Panc1 (cell line): ENCODE data around the gene AP3B1. TPM values are rescaled to one million over a fixed set of nuclear protein-coding genes. Genes with fewer than 3 reads are reported as not detected.

Source experiments
- ATAC-seq: fragments of 200-7000 bp; cut with Tn5 transposase; 2 replicates; pipeline ENCODE4 v1.9.1; 2020; ENCODE audit warnings: mild to moderate bottlenecking, moderate library complexity
- BruUV-seq: library from RNA; stranded (reverse); fragments of 400-500 nt; replicated peaks from 2 replicates; lab custom pipeline; 2021; lab: Mats Ljungman, UMichigan
- CTCF ChIA-PET: fragments of 300-600 bp; sonication (Branson Sonifier 250); formaldehyde crosslinking; loops from one replicate; lab custom pipeline; 2022; ENCODE audit warnings: antibody characterized with exemption; lab: Charles Lee
- POLR2A ChIA-PET: fragments of 300-600 bp; sonication (Branson Sonifier 250); formaldehyde crosslinking; loops from one replicate; lab custom pipeline; 2022; ENCODE audit warnings: antibody characterized with exemption; lab: Charles Lee
- DNase-seq: peaks from one replicate; pipeline ENCODE4 v3.0.0-alpha.2; 2010; ENCODE audit warnings: low read depth, low spot score
- H3K27ac ChIP-seq: 2 replicates; pipeline ENCODE4 v1.5.1; 2011; ENCODE audit warnings: mild to moderate bottlenecking, low read length, inconsistent platforms
- H3K27me3 ChIP-seq: fragments of 200-500 bp; sonication (Bioruptor generic); 2 replicates; pipeline ENCODE4 v1.6.0; 2014; ENCODE audit warnings: low read length, inconsistent platforms; ENCODE audit not compliant: control insufficient read depth, insufficient read depth
- H3K36me3 ChIP-seq: fragments of 200-500 bp; sonication (Bioruptor generic); 2 replicates; pipeline ENCODE4 v1.5.1; 2014; ENCODE audit warnings: inconsistent platforms, mild to moderate bottlenecking, low read length, moderate library complexity; ENCODE audit not compliant: control insufficient read depth, insufficient read depth
- H3K4me1 ChIP-seq: 2 replicates; pipeline ENCODE4 v1.5.1; 2011; ENCODE audit warnings: inconsistent platforms, mild to moderate bottlenecking, low read length, moderate library complexity; ENCODE audit not compliant: control insufficient read depth, insufficient read depth
- H3K4me3 ChIP-seq, 2 experiments: 2 replicates each; pipeline ENCODE4 v1.5.1; 2011 to 2012; ENCODE audit warnings: low read depth in 2 of 2, low read length in 2 of 2, mild to moderate bottlenecking in 2 of 2, inconsistent platforms in 1 of 2, moderate library complexity in 1 of 2
- H3K9me3 ChIP-seq: fragments of 200-500 bp; sonication (Bioruptor generic); 2 replicates; pipeline ENCODE4 v1.5.1; 2014; ENCODE audit warnings: low read depth, mild to moderate bottlenecking, inconsistent platforms, low read length, moderate library complexity; ENCODE audit not compliant: control insufficient read depth, insufficient read depth
- POLR2AphosphoS5 ChIP-seq: IDR thresholded peaks from 2 replicates; pipeline ENCODE4 v1.6.1; 2012; ENCODE audit warnings: mild to moderate bottlenecking, low read depth, low read length, moderate library complexity
- SIN3A ChIP-seq: IDR thresholded peaks from 2 replicates; pipeline ENCODE4 v1.6.1; 2012; ENCODE audit warnings: low read depth, mild to moderate bottlenecking, low read length, moderate library complexity, borderline replicate concordance; ENCODE audit not compliant: insufficient read depth
- TCF7L2 ChIP-seq: IDR thresholded peaks from 2 replicates; pipeline ENCODE4 v1.6.1; 2011; ENCODE audit warnings: mild to moderate bottlenecking, low read depth, low read length, inconsistent platforms
- in situ Hi-C: cut with HindIII; loops from 2 replicates; pipeline ENCODE4 v1.10.0; 2016; ENCODE audit warnings: low sequenced_read_pairs, low pct_unique_long_range_greater_than_20kb
- intact Hi-C: fragments of 100-400 bp; cut with micrococcal nuclease; formaldehyde crosslinking; loops from one replicate; pipeline ENCODE4 v1.10.0; 2022; ENCODE audit not compliant: unreplicated experiment
- total RNA-seq: library from RNA; stranded (reverse); gene quantifications from one replicate; pipeline ENCODE4 v1.2.1, GENCODE V29; 2021; ENCODE audit not compliant: unreplicated experiment
- TF ChIP-seq, protein P1 (sequence below), 2 experiments: IDR thresholded peaks; 2 replicates each; pipeline ENCODE4 v1.6.1; 2011 to 2012; ENCODE audit warnings: low read depth in 2 of 2, control low read depth in 1 of 2, low read length in 1 of 2, mild to moderate bottlenecking in 1 of 2, moderate library complexity in 1 of 2; ENCODE audit not compliant: insufficient read depth in 1 of 2
- TF ChIP-seq, protein P2 (sequence below): fragments of 450-650 bp; IDR thresholded peaks from 2 replicates; pipeline ENCODE4 v1.5.1; 2017; ENCODE audit warnings: mild to moderate bottlenecking

AP3B1 gene
- total RNA-seq, 1 experiment from 2014 or later = 55.4 TPM

GRCh38 chr5:78326930-78327329 is 32.4 kb upstream of the AP3B1 start:
- no peak for DNase-seq
- TF ChIP-seq POLR2AphosphoS5 = no peak
- TF ChIP-seq TCF7L2 = no peak
- no peak for TF ChIP-seq SIN3A
- TF ChIP-seq, protein P1, sequence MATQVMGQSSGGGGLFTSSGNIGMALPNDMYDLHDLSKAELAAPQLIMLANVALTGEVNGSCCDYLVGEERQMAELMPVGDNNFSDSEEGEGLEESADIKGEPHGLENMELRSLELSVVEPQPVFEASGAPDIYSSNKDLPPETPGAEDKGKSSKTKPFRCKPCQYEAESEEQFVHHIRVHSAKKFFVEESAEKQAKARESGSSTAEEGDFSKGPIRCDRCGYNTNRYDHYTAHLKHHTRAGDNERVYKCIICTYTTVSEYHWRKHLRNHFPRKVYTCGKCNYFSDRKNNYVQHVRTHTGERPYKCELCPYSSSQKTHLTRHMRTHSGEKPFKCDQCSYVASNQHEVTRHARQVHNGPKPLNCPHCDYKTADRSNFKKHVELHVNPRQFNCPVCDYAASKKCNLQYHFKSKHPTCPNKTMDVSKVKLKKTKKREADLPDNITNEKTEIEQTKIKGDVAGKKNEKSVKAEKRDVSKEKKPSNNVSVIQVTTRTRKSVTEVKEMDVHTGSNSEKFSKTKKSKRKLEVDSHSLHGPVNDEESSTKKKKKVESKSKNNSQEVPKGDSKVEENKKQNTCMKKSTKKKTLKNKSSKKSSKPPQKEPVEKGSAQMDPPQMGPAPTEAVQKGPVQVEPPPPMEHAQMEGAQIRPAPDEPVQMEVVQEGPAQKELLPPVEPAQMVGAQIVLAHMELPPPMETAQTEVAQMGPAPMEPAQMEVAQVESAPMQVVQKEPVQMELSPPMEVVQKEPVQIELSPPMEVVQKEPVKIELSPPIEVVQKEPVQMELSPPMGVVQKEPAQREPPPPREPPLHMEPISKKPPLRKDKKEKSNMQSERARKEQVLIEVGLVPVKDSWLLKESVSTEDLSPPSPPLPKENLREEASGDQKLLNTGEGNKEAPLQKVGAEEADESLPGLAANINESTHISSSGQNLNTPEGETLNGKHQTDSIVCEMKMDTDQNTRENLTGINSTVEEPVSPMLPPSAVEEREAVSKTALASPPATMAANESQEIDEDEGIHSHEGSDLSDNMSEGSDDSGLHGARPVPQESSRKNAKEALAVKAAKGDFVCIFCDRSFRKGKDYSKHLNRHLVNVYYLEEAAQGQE (IDR thresholded peaks at IDR 0.05; ENCODE audit: insufficient read depth in 1 of 2, low read depth in 2 of 2, low read length in 1 of 2) = no peak
- TF ChIP-seq, protein P2, sequence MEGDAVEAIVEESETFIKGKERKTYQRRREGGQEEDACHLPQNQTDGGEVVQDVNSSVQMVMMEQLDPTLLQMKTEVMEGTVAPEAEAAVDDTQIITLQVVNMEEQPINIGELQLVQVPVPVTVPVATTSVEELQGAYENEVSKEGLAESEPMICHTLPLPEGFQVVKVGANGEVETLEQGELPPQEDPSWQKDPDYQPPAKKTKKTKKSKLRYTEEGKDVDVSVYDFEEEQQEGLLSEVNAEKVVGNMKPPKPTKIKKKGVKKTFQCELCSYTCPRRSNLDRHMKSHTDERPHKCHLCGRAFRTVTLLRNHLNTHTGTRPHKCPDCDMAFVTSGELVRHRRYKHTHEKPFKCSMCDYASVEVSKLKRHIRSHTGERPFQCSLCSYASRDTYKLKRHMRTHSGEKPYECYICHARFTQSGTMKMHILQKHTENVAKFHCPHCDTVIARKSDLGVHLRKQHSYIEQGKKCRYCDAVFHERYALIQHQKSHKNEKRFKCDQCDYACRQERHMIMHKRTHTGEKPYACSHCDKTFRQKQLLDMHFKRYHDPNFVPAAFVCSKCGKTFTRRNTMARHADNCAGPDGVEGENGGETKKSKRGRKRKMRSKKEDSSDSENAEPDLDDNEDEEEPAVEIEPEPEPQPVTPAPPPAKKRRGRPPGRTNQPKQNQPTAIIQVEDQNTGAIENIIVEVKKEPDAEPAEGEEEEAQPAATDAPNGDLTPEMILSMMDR = no peak
- intact Hi-C loops = no loop called here
- ChIA-PET CTCF (no interaction called here), POLR2A (interaction anchor here (0.8 kb wide), 1 partner anchor 32 kb away, joined by 3 read pairs; no protein-coding TSS in a partner anchor)
- Histone ChIP-seq H3K27me3 (no peaks in the 10 kb centered on the region), H3K36me3 (no peaks in the 10 kb centered on the region), H3K4me3 (no peak overlapping the region), H3K4me1 (no peaks in the 10 kb centered on the region), H3K9me3 (no peaks in the 10 kb centered on the region), H3K27ac (no peak overlapping the region)
- BruUV-seq = no TSS peak
- in situ Hi-C loops = no loop called here
- ATAC-seq = no peak

- BruUV-seq = no TSS peak
- ATAC-seq = no peak
- H3K4me3 ChIP-seq = no peak overlapping the region
- in situ Hi-C loops (no loop called here), intact Hi-C loops (loop anchor here (5.0 kb wide), 1 partner anchor 644 kb away; no protein-coding TSS in a partner anchor)
- POLR2A ChIA-PET = no interaction called here
- H3K27me3 ChIP-seq = no peaks in the 10 kb centered on the region
- no peak for TF ChIP-seq POLR2AphosphoS5
- TF ChIP-seq, protein P1 (IDR thresholded peaks at IDR 0.05; ENCODE audit: insufficient read depth in 1 of 2, low read depth in 2 of 2, low read length in 1 of 2) = no peak
- TF ChIP-seq SIN3A = no peak
- TF ChIP-seq, protein P2 = no peak
- no peak for TF ChIP-seq TCF7L2
- H3K4me1 ChIP-seq = no peaks in the 10 kb centered on the region
- no peak for DNase-seq
- H3K9me3 ChIP-seq = no peaks in the 10 kb centered on the region
- CTCF ChIA-PET = no interaction called here
- no peaks in the 10 kb centered on the region for H3K36me3 ChIP-seq
- H3K27ac ChIP-seq = no peak overlapping the region
Observed at GRCh38 chr5:78323241-78323640, 28.7 kb upstream of the AP3B1 start.
